ENCODE results near the gene ENOSF1.
"Not testable (repeated sequence)": the region's sequence is repeated elsewhere in the genome, so short reads cannot be mapped to it uniquely, and the experiment has no call there.

Gene ENOSF1

DNA sequence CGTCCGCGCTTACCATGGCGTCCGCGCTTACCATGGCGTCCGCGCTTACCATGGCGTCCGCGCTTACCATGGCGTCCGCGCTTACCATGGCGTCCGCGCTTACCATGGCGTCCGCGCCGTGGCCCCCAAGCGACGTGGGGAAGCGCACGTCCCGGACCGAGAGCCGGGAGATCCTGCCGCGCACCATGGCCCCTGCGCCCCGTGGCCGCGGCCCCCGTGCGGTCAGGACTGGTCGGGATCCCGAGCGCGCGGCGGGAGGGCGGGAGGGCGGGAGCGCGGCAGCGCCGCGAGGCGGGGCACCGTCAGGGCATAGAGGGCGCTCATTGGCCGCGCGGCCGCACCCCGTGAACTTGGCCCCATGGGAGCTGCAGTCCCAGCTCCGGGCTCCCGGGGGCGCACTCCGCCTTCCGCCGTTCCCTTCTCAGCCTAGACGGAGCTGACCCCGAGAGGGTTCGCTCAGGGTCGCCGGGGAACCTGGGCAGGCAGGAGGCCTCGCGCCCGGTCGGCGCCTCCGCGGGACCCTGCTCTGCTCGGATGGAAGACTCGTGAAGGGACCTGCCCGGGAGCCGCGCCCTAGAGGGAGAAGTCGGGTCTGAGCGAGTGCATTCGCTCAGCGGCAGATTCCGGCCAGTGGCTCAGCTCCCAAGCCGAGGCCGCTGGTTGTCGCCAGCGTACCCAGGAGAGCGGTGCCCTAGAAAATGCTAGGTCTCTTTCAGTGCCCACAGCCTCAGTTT lies at the start of gene ENOSF1:
Gene ENOSF1, minus strand, starts transcription at position 230 of the 734 bp plus-strand sequence. Its CDS starts 43 bp downstream, at position 187.
- DNase-seq, result peak; percentile 32

DNA sequence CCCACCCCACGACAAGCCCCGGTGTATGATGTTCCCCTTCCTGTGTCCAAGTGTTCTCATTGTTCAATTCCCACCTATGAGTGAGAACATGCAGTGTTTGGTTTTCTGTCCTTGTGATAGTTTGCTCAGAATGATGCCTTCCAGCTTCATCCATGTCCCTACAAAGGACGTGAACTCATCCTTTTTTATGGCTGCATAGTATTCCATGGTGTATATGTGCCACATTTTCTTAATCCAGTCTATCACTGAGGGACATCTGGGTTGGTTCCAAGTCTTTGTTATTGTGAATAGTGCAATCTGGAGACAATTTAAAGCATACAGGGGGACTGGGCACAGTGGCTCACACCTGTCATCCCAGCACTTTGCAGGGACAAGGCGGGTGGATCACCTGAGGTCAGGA lies 47.4 kb upstream of the ENOSF1 start:
- DNase-seq, result not testable (repeated sequence)

DNA sequence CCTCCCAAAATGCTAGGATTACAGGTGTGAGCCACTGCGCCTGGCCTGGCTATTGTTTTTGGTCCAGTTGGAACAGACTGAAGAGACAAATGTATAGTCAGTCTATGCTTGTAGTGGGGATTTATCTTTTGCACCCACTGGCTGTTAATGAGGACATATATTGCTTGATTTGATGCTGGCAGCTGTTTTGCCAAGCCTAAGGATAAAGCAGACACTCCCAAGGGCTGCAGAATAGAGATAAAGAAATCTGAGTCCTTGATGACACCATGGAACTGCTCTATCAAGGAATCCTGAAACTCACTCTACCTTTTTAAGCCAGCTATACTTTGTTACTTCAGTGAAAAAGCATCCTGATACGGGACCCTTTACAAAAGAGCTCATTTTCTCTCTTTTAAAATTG lies 43.1 kb upstream of the ENOSF1 start:
- no peak for DNase-seq

GRCh38 chr18:754656-755055 lies 42.2 kb upstream of the ENOSF1 start:
- DNase-seq, result no peak

DNA sequence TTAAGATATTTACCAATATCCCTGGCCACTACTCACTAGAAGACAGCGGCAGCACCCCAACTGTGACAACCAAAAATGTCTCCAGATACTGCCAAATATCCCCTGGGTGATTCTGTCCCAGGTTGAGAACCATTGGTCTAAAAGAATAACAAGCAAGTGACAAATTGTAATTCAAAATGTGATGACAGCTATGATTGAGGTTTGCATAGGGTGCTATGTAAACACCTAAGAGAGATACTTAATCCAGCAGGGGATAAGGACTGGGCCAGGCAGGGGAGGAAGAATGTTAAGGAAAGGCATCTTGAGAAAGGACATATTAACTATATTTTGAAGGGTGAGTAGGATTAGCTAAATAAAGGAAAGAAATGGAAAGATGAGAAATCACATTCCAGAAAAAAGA lies 38.0 kb upstream of the ENOSF1 start:
- no peak for DNase-seq

- no peak for DNase-seq
Observed at GRCh38 chr18:744832-745597, 32.6 kb upstream of the ENOSF1 start.

DNA sequence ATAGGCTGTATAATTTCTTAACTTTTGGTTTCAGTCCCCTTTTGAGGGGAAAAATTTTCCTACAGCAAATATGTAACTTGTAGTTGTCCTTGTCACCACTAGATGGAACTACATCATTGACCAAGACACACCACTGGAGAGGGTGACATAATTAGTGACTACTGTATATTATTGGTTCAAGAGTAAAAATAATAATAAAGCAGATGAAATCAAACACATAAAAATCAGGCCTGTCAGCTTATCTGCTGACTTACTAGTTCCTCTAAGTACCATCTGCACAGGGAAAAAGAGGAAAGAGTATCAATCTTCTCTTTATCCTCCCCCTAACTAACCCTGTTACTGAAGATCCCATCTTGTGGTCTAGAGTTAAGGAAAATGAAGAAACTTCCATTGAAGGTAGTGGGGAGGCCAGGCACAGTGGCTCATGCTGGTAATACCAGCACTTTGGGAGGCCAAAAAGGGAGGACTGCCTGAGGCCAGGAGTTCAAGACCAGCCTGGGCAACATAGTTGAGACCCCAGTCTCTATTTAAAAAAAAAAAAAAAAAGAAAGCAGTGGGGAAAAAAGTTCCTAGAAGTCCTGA lies 29.6 kb upstream of the ENOSF1 start:
- peak; percentile 30 for DNase-seq

DNA sequence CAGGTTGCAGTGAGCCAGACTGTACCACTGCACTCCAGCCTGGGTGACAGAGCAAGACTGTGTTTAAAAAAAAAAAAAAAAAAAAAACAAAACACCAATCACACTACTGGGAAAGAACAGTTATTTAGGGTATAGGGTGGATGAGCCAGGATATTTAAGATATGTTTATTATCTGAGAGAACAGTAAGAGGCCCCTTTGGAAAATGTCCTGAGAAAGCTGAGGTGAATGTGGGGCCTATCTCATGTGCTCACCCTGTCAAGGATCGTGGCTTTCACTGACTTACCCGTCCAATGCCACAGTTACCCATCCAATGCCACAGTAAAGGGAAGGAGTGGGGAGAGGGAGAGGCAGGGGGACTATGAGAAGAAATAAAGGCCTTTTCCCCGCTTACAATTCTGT lies 19.9 kb upstream of the ENOSF1 start:
- no peak for DNase-seq

- DNase-seq, result no peak
Observed at GRCh38 chr18:731185-731584, 18.8 kb upstream of the ENOSF1 start.

GRCh38 chr18:730692-731091 lies 18.3 kb upstream of the ENOSF1 start:
- DNase-seq, result no peak

DNA sequence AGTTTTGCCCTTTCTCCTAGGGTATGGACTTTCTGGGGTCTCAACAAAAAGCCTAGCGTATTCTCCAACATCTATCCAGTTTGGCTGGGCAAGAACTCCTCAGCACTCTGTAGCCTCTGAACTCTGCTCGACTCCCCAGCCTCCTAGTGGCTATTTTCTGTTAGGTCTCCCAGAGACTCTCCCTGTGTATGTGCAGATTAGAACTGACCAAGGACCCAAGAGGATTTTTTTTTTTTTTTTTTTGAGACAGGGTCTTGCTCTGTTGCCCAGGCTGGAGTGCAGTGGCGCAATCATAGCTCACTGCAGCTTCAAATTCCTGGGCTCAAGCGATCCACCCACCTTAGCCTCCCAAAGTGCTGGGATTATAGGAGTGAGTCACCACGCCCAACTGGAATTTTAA lies 17.7 kb upstream of the ENOSF1 start:
- DNase-seq, result not testable (repeated sequence)

GRCh38 chr18:725646-726045 lies 13.2 kb upstream of the ENOSF1 start:
- DNase-seq, result no peak

- DNase-seq, result no peak
Observed at GRCh38 chr18:723541-724080, 11.2 kb upstream of the ENOSF1 start.

- no peak for DNase-seq
Observed at GRCh38 chr18:717003-717402, 4.6 kb upstream of the ENOSF1 start.

GRCh38 chr18:715626-716025 lies 3.2 kb upstream of the ENOSF1 start:
- no peak for DNase-seq

DNA sequence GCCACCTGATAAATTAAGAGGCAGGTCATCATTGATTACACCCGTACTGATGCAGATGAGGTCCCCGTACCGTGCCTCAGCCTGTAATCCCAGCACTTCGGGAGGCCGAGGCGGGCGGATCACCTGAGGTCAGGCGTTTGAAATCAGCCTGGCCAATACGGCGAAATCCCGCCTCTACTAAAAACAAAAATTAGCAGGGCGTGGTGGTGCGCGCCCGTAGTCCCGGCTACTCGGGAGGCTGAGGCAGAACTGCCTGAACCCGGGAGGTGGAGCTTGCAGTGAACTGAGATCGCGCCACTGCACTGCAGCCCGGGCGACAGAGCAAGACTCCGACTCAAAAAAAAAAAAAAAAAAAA lies 683 bp upstream of the ENOSF1 start:
- DNase-seq, result no peak

GRCh38 chr18:711657-712400 lies 601 bp downstream of the ENOSF1 start:
- DNase-seq, result peak; percentile 26

DNA sequence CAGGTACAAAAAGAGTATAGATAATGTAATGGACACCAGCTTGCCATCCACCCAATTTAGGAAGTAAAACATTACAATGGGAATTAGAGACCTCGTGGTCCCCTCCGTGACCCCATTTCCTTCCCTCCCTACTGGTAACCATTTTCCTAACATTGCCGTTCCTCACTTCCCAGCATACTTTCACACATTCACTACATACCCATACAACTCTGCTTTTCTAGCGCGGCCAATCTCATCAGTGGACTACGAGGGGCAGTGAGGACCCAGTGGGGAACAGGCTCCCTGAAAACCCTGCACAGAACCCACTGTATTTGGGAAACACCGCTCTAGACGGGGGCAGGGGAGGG lies 1.1 kb downstream of the ENOSF1 start:
- no peak for DNase-seq

DNA sequence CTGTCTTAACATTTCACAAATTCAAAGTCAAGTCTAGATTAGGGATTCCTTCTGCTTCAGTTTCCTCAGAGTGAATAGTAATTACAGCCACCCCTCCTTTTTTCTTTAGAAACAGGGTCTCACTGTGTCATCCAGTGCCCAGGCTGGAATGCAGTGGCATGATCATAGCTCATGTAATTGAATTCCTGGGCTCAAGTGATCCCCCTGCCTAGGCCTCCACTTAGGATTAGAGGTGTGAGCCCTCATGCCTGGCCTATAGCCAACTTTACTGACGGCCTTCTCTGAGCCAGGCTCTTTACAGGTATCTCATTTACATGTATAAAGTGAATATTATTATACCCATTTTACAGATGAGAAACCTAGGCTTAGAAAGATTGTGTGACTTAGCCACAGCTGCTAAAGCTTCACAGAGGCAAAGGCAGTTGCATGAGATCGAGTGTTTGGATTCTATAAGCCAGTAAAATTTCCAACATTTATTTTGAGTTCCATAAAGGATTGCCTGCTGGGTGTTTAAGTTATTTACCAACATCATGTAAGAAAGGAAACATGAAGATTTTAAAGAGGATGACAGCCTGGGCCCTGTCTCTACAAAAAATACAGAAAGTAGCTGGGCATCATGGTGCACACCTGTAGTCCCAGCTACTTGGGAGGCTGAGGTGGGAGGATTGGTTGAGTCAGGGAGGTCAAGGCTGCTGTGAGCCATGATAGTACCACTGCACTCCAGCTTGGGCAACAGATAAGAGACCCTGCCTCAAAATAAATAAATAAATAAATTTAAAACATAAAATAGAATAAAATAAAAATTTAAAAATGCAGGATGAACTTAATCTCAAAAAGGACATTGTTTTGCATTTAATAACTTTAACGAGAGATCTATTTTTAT lies 1.8 kb downstream of the ENOSF1 start:
- DNase-seq, result no peak

- no peak for DNase-seq
Observed at GRCh38 chr18:709771-710170, 2.7 kb downstream of the ENOSF1 start.

DNA sequence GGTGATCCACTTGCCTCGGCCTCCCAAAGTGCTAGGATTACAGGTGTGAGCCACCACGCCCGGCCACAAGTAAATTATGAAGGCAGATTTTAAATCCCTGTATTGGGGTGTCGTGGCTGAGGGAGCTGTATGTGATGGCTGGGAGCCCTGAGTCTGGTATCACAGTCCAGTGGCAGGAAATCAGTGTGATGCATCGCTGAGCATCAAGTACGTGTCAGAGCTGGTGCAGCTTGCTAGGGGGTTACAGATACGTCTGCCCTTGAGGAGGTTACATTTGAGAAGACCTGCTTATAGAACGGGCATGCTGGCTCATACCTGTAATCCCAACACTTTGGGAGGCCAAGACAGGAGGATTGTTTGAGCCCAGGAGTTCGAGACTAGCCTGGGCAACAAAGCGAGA lies 4.3 kb downstream of the ENOSF1 start:
- DNase-seq, result no peak

DNA sequence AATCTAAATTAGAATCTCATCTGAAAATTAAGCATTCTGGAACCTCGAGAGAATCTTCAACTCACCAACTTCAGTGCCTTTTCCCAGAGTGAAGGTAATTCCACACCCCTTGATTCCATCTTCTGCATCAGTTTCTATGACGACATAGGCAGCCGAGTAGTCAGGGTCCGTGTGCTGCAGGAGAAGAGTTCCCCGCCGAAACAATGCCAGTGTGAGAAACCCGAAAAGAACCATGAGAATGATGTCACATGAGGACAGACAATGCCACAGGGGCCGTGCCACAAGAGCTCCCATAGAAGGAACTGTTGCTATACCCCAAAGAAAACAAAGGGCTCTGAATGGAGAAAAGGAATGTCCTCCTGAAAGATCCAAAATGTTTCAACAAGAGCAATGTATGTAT lies 6.0 kb downstream of the ENOSF1 start:
- DNase-seq, result no peak

Data from DMS 273 treated with DMSO at 0.1 percent for 48 hours (cell line).